HepG2 (cell line): ENCODE data around the gene SFXN5. TPM values are rescaled to one million over a fixed set of nuclear protein-coding genes. Genes with fewer than 3 reads are reported as not detected.

Source experiments
- ATAC-seq: fragments of 200-7000 bp; cut with Tn5 transposase; 3 replicates; pipeline ENCODE4 v1.9.1; 2020; ENCODE audit warnings: mild to moderate bottlenecking, moderate library complexity
- BruUV-seq: library from RNA; stranded (reverse); fragments of 400-500 nt; replicated peaks from 2 replicates; lab custom pipeline; 2021; lab: Mats Ljungman, UMichigan
- CTCF ChIA-PET: fragments of 300-600 bp; formaldehyde crosslinking; extraction: SDS; loops from one replicate; lab custom pipeline; 2021; ENCODE audit warnings: low total read pairs, inconsistent platforms, low intra/inter-chr PET ratio; lab: Yijun Ruan, JAX
- POLR2A ChIA-PET: fragments of 350-600 bp; sonication (Branson Sonifier 250); formaldehyde crosslinking; loops from one replicate; lab custom pipeline; 2020; ENCODE audit warnings: antibody characterized with exemption, inconsistent platforms; lab: Yijun Ruan, JAX
- DNase-seq: peaks from one replicate; pipeline ENCODE4 v3.0.0-alpha.2; 2015; ENCODE audit warnings: low spot score
- FAIRE-seq: peaks from 3 replicates; lab custom pipeline; 2011; peaks lifted over from hg19 to GRCh38; lab: Jason Lieb, UNC
- H2AFZ ChIP-seq: one replicate; pipeline ENCODE4 v1.6.1; 2011; ENCODE audit warnings: low read length, inconsistent platforms
- H3K27ac ChIP-seq: fragments of 300-600 bp; 3 replicates; pipeline ENCODE4 v1.8.0; 2011; ENCODE audit warnings: mixed run types, mild to moderate bottlenecking, mixed read lengths, low read length, inconsistent platforms; ENCODE audit not compliant: insufficient read depth; ENCODE audit errors: extremely low read length
- H3K27me3 ChIP-seq, 2 experiments: fragments of 200-600 bp in 1 of 2; 2 replicates in 1 of 2; 3 replicates in 1 of 2; pipeline versions ENCODE4 v1.6.0 to v1.8.0; 2011; ENCODE audit warnings: low read length in 2 of 2, mild to moderate bottlenecking in 2 of 2, moderate library complexity in 2 of 2, inconsistent platforms in 1 of 2; ENCODE audit not compliant: insufficient read depth in 2 of 2, control insufficient read depth in 1 of 2
- H3K36me3 ChIP-seq, 2 experiments: fragments of 200-600 bp in 1 of 2; replicated peaks in 1 of 2; 2 replicates in 1 of 2; 3 replicates in 1 of 2; pipeline versions ENCODE4 v1.5.1 to v1.8.0; 2011; ENCODE audit warnings: low read length in 2 of 2, inconsistent platforms in 1 of 2; ENCODE audit not compliant: insufficient read depth in 2 of 2, control insufficient read depth in 1 of 2
- H3K4me1 ChIP-seq: 2 replicates; pipeline ENCODE4 v1.5.1; 2012; ENCODE audit warnings: low read length, inconsistent platforms; ENCODE audit not compliant: insufficient read depth
- H3K4me2 ChIP-seq: 2 replicates; pipeline ENCODE4 v1.6.0; 2011; ENCODE audit warnings: low read depth, low read length, inconsistent platforms
- H3K4me3 ChIP-seq, 3 experiments: fragments of 200-600 bp in 1 of 3; sonication (generic), shearing (Covaris generic) in 1 of 3; replicated peaks in 1 of 3; 2 replicates each; pipeline ENCODE4 v1.5.1; 2011 to 2016; ENCODE audit warnings: low read length in 3 of 3, inconsistent platforms in 2 of 3, low read depth in 2 of 3, mild to moderate bottlenecking in 2 of 3, control low read depth in 1 of 3, mixed read lengths in 1 of 3; ENCODE audit not compliant: insufficient read depth in 1 of 3
- H3K79me2 ChIP-seq: one replicate; pipeline ENCODE4 v1.6.1; 2011; ENCODE audit warnings: low read length, inconsistent platforms; ENCODE audit not compliant: insufficient read depth
- H3K9ac ChIP-seq: 2 replicates; pipeline ENCODE4 v1.6.0; 2011; ENCODE audit warnings: mild to moderate bottlenecking, low read depth, low read length, inconsistent platforms; ENCODE audit not compliant: insufficient read depth
- H3K9me3 ChIP-seq: 2 replicates; pipeline ENCODE4 v1.5.1; 2012; ENCODE audit warnings: mild to moderate bottlenecking, low read length
- H4K20me1 ChIP-seq: 2 replicates; pipeline ENCODE4 v1.6.0; 2011; ENCODE audit warnings: inconsistent platforms, mild to moderate bottlenecking, low read length, moderate library complexity; ENCODE audit not compliant: insufficient read depth
- GFI1 ChIP-seq: sonication (generic); formaldehyde crosslinking; IDR thresholded peaks from 2 replicates; pipeline ENCODE4 v1.5.0; 2020; ENCODE audit warnings: missing genetic modification reagents, mild to moderate bottlenecking, borderline replicate concordance
- SP5 ChIP-seq: IDR thresholded peaks from 2 replicates; pipeline ENCODE4 v1.6.1; 2016; ENCODE audit warnings: low read depth, borderline replicate concordance
- ZNF224 ChIP-seq: sonication (generic); formaldehyde crosslinking; IDR thresholded peaks from 2 replicates; pipeline ENCODE4 v1.5.0; 2020; ENCODE audit warnings: mild to moderate bottlenecking, missing genetic modification reagents
- ZNF484 ChIP-seq: sonication (generic); formaldehyde crosslinking; IDR thresholded peaks from 2 replicates; pipeline ENCODE4 v1.5.1; 2020; ENCODE audit warnings: mild to moderate bottlenecking, low read depth, missing genetic modification reagents, borderline replicate concordance
- WGBS: methylation state at CpG from one replicate; pipeline ENCODE4 v1.1.6; 2017; ENCODE audit warnings: low lambda C conversion rate; 5-methylcytosine and 5-hydroxymethylcytosine counted together
- in situ Hi-C: cut with HindIII; loops from 2 replicates; pipeline ENCODE4 v1.10.0; 2017; ENCODE audit warnings: low pct_unique_long_range_greater_than_20kb; ENCODE audit not compliant: extremely low pct_ligation_motif_present
- intact Hi-C: fragments of 100-400 bp; cut with micrococcal nuclease; formaldehyde crosslinking; loops from one replicate; pipeline ENCODE4 v1.10.0; 2022; ENCODE audit not compliant: unreplicated experiment
- polyA plus RNA-seq, 8 experiments: library from polyadenylated mRNA; depleted of rRNA in 3 of 8; stranded (reverse) in 7 of 8; unstranded in 1 of 8; fragments of >200 nt; fragmentation: Illumina TruSeq in 4 of 8; extraction: Trizol in 4 of 8; gene quantifications; 2 replicates each; pipeline versions ENCODE4 v1.2.1 to v1.2.3, GENCODE V29; 2011 to 2016; ENCODE audit warnings: low read depth in 4 of 8, missing spikeins in 1 of 8, mixed read lengths in 1 of 8; ENCODE audit not compliant: insufficient read depth in 1 of 8
- total RNA-seq, 5 experiments: library from RNA; depleted of rRNA; stranded (reverse); fragments of >200 nt; fragmentation: Illumina TruSeq; extraction: Trizol; gene quantifications; 2 replicates each; pipeline ENCODE4 v1.2.3, GENCODE V29; 2016; ENCODE audit warnings: low read depth in 1 of 5
- TF ChIP-seq, protein P1 (sequence below): sonication (generic); formaldehyde crosslinking; IDR thresholded peaks from 2 replicates; pipeline ENCODE4 v1.4.0; 2020; ENCODE audit warnings: missing genetic modification reagents, borderline replicate concordance
- TF ChIP-seq, protein P2 (sequence below): sonication (generic); formaldehyde crosslinking; IDR thresholded peaks from 2 replicates; pipeline ENCODE4 v1.4.0; 2020; ENCODE audit warnings: missing genetic modification reagents
- TF ChIP-seq, protein P3 (sequence below): sonication (generic); formaldehyde crosslinking; IDR thresholded peaks from 2 replicates; pipeline ENCODE4 v1.8.0; 2022; ENCODE audit warnings: missing genetic modification reagents, mild to moderate bottlenecking, moderate library complexity, borderline replicate concordance

Gene SFXN5
- total and polyA plus RNA-seq, 2 of the 13 experiments (the other 11 are each of a cell fraction or from before 2014, with no cell fraction given) = 34.9 to 37.4 TPM

DNA sequence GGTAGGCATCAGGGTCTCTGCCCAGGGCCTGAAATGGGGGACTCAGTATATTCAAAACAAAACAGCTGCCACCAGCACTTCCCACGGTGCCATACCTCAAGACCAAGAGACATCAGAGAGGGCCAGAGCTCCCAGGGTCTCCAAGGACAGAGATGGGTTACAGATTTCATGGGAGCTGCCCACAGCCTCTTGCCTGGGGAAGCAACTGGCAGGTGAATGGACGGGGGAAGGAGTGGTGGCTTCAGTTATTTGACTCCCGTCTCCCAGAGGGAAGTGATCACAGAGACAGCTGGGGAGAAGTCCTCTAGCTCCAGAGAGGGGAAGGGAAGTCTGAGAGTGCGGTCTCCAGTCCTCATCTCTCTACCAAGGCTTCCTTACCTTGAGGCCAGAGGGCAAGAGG is 15.8 kb upstream of the SFXN5 start:
- CTCF ChIA-PET = interaction anchor here (1.9 to 2.8 kb wide), 3 partner anchors 69 to 90 kb away, joined by 5 to 41 read pairs (median 8); no protein-coding TSS in a partner anchor
- POLR2A ChIA-PET = no interaction called here
- H3K4me1 ChIP-seq = peaks cover 25% of the 10 kb centered on the region
- BruUV-seq = no TSS peak
- H3K27me3 ChIP-seq = no peaks in the 10 kb centered on the region
- WGBS = 94% methylated on average over 4 of the region's 4 CpGs
- FAIRE-seq (no peak), ATAC-seq (no peak), DNase-seq (no peak)
- no peak overlapping the region for H3K4me3 ChIP-seq
- H3K9ac ChIP-seq = no peak overlapping the region
- H3K4me2 ChIP-seq = no peak overlapping the region
- no peaks in the 10 kb centered on the region for H3K9me3 ChIP-seq
- TF ChIP-seq, protein P1, sequence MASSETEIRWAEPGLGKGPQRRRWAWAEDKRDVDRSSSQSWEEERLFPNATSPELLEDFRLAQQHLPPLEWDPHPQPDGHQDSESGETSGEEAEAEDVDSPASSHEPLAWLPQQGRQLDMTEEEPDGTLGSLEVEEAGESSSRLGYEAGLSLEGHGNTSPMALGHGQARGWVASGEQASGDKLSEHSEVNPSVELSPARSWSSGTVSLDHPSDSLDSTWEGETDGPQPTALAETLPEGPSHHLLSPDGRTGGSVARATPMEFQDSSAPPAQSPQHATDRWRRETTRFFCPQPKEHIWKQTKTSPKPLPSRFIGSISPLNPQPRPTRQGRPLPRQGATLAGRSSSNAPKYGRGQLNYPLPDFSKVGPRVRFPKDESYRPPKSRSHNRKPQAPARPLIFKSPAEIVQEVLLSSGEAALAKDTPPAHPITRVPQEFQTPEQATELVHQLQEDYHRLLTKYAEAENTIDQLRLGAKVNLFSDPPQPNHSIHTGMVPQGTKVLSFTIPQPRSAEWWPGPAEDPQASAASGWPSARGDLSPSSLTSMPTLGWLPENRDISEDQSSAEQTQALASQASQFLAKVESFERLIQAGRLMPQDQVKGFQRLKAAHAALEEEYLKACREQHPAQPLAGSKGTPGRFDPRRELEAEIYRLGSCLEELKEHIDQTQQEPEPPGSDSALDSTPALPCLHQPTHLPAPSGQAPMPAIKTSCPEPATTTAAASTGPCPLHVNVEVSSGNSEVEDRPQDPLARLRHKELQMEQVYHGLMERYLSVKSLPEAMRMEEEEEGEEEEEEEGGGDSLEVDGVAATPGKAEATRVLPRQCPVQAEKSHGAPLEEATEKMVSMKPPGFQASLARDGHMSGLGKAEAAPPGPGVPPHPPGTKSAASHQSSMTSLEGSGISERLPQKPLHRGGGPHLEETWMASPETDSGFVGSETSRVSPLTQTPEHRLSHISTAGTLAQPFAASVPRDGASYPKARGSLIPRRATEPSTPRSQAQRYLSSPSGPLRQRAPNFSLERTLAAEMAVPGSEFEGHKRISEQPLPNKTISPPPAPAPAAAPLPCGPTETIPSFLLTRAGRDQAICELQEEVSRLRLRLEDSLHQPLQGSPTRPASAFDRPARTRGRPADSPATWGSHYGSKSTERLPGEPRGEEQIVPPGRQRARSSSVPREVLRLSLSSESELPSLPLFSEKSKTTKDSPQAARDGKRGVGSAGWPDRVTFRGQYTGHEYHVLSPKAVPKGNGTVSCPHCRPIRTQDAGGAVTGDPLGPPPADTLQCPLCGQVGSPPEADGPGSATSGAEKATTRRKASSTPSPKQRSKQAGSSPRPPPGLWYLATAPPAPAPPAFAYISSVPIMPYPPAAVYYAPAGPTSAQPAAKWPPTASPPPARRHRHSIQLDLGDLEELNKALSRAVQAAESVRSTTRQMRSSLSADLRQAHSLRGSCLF (CRISPR knock-in tag) = no peak
- TF ChIP-seq, protein P2, sequence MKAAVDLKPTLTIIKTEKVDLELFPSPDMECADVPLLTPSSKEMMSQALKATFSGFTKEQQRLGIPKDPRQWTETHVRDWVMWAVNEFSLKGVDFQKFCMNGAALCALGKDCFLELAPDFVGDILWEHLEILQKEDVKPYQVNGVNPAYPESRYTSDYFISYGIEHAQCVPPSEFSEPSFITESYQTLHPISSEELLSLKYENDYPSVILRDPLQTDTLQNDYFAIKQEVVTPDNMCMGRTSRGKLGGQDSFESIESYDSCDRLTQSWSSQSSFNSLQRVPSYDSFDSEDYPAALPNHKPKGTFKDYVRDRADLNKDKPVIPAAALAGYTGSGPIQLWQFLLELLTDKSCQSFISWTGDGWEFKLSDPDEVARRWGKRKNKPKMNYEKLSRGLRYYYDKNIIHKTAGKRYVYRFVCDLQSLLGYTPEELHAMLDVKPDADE = no peak
- TF ChIP-seq ZNF224 (CRISPR knock-in tag) (no peak), ZNF484 (CRISPR knock-in tag) (no peak), GFI1 (CRISPR knock-in tag) (no peak), SP5 (CRISPR knock-in tag) (no peak)
- TF ChIP-seq, protein P3, sequence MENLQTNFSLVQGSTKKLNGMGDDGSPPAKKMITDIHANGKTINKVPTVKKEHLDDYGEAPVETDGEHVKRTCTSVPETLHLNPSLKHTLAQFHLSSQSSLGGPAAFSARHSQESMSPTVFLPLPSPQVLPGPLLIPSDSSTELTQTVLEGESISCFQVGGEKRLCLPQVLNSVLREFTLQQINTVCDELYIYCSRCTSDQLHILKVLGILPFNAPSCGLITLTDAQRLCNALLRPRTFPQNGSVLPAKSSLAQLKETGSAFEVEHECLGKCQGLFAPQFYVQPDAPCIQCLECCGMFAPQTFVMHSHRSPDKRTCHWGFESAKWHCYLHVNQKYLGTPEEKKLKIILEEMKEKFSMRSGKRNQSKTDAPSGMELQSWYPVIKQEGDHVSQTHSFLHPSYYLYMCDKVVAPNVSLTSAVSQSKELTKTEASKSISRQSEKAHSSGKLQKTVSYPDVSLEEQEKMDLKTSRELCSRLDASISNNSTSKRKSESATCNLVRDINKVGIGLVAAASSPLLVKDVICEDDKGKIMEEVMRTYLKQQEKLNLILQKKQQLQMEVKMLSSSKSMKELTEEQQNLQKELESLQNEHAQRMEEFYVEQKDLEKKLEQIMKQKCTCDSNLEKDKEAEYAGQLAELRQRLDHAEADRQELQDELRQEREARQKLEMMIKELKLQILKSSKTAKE = no peak
- H3K36me3 ChIP-seq = peaks cover 29 to 42% of the 10 kb centered on the region in 2 experiments
- H2AFZ ChIP-seq = no peak overlapping the region
- peaks cover 12% of the 10 kb centered on the region for H3K79me2 ChIP-seq
- H3K27ac ChIP-seq = no peak overlapping the region
- intact Hi-C loops = no loop called here
- peaks cover 38% of the 10 kb centered on the region for H4K20me1 ChIP-seq
- in situ Hi-C loops = loop anchor here (5.0 kb wide), 1 partner anchor 70 kb away; no protein-coding TSS in a partner anchor
